ENCODE measurements around the gene KCNF1.

- no peak for TF ChIP-seq POLR2A (IDR thresholded peaks at IDR 0.05; ENCODE audit: low read depth)
- no peak for TF ChIP-seq POLR2AphosphoS5 (IDR thresholded peaks at IDR 0.05)
- TF ChIP-seq, protein P1, sequence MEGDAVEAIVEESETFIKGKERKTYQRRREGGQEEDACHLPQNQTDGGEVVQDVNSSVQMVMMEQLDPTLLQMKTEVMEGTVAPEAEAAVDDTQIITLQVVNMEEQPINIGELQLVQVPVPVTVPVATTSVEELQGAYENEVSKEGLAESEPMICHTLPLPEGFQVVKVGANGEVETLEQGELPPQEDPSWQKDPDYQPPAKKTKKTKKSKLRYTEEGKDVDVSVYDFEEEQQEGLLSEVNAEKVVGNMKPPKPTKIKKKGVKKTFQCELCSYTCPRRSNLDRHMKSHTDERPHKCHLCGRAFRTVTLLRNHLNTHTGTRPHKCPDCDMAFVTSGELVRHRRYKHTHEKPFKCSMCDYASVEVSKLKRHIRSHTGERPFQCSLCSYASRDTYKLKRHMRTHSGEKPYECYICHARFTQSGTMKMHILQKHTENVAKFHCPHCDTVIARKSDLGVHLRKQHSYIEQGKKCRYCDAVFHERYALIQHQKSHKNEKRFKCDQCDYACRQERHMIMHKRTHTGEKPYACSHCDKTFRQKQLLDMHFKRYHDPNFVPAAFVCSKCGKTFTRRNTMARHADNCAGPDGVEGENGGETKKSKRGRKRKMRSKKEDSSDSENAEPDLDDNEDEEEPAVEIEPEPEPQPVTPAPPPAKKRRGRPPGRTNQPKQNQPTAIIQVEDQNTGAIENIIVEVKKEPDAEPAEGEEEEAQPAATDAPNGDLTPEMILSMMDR (IDR thresholded peaks at IDR 0.05), result no peak
- no peak for TF ChIP-seq EP300 (IDR thresholded peaks at IDR 0.05)
These were observed 24.5 kb downstream of the KCNF1 start for GRCh38 chr2:10935953-10936942.
